Measurements from ENCODE around the gene CDC14A. TPM values are rescaled to one million over a fixed set of nuclear protein-coding genes. Genes with fewer than 3 reads are reported as not detected.

The CDC14A gene
- total and polyA plus RNA-seq, 2 of the 8 experiments (the other 6 are each of a cell fraction or from before 2014, with no cell fraction given), result 3.2 to 8.9 TPM

GRCh38 chr1:100542285-100542684, 190.0 kb downstream of the CDC14A start:
- Histone ChIP-seq H3K79me1 (ENCODE audit: low read depth, low read length) (no peaks in the 10 kb centered on the region), H2BK15ac (ENCODE audit: low read length) (no peak overlapping the region), H3K18ac (ENCODE audit: extremely low read depth, low read length) (no peak overlapping the region), H3K14ac (ENCODE audit: insufficient read length) (no peak overlapping the region), H3K9me3 (ENCODE audit: insufficient read depth in 2 of 2, low read depth in 1 of 2, low read length in 1 of 2) (peaks cover 3 to 4% of the 10 kb centered on the region in 2 experiments; a peak in 2 of 4 replicates), H4K8ac (ENCODE audit: extremely low read depth, insufficient read depth, low read length) (no peak overlapping the region), H3K23ac (ENCODE audit: insufficient read length) (no peak overlapping the region), H2BK5ac (ENCODE audit: low read depth, low read length) (no peak overlapping the region), H3K27me3 (replicated peaks in 1 of 4; ENCODE audit: control insufficient read depth in 3 of 4, extremely low read depth in 1 of 4, insufficient read depth in 3 of 4, low read length in 3 of 4) (peaks cover 31 to 39% (median 35%) of the 10 kb centered on the region in 4 experiments), H2AFZ (ENCODE audit: low read length) (no peak overlapping the region), H2BK12ac (ENCODE audit: low read depth, low read length) (no peak overlapping the region), H3K9ac (replicated peaks in 1 of 4; ENCODE audit: extremely low read depth in 1 of 4, low read depth in 3 of 4, low read length in 3 of 4) (no peak overlapping the region), H3K56ac (replicated peaks; ENCODE audit: insufficient read length, low read depth, low read length) (no peak overlapping the region), H2BK20ac (ENCODE audit: low read length) (no peak overlapping the region), H3K4me3 (ENCODE audit: extremely low read depth in 1 of 4, insufficient read depth in 2 of 4, low read depth in 3 of 4, low read length in 4 of 4) (no peak overlapping the region), H3K23me2 (ENCODE audit: low read depth, low read length) (peaks cover 11% of the 10 kb centered on the region; the same call in 1 of the 2 replicates), H4K20me1 (replicated peaks in 1 of 2; ENCODE audit: control insufficient read depth in 1 of 2, insufficient read depth in 2 of 2, low read length in 2 of 2) (peaks cover 0 to 6% of the 10 kb centered on the region in 2 experiments), H2AK5ac (ENCODE audit: low read depth, low read length) (no peak overlapping the region), H3K27ac (ENCODE audit: low read depth, low read length) (no peak overlapping the region), H3K4ac (replicated peaks; ENCODE audit: insufficient read length, low read depth, low read length) (no peak overlapping the region), H3K4me1 (replicated peaks in 1 of 4; ENCODE audit: control insufficient read depth in 3 of 4, insufficient read depth in 4 of 4, low read length in 3 of 4) (peaks cover 0 to 11% (median 3%) of the 10 kb centered on the region in 4 experiments; a peak in 5 of 7 replicates), H2BK120ac (replicated peaks; ENCODE audit: low read depth, low read length) (no peak overlapping the region), H3K4me2 (ENCODE audit: insufficient read depth in 1 of 2, low read depth in 2 of 2, low read length in 2 of 2) (no peak overlapping the region), H3K79me2 (ENCODE audit: control insufficient read depth in 1 of 2, insufficient read depth in 2 of 2, low read length in 2 of 2) (no peaks in the 10 kb centered on the region), H4K5ac (ENCODE audit: insufficient read length, low read depth, low read length) (no peak overlapping the region), H4K91ac (replicated peaks; ENCODE audit: insufficient read length, low read length) (no peak overlapping the region), H3K36me3 (ENCODE audit: control insufficient read depth in 2 of 4, insufficient read depth in 4 of 4, low read length in 3 of 4) (no peaks in the 10 kb centered on the region)
- ChIA-PET CTCF (ENCODE audit: partially characterized antibody) (interaction anchor here (0.9 to 2.9 kb wide), 4 partner anchors 12 to 326 kb away, joined by 3 to 12 read pairs (median 5); no protein-coding TSS in a partner anchor), POLR2A (ENCODE audit: partially characterized antibody) (no interaction called here)
- no peak for FAIRE-seq
- 84% methylated on average over 2 of the region's 2 CpGs; no CpG with 5 or more reads in 1 of the 2 experiments for WGBS, 2 experiments (ENCODE audit: extremely low coverage in 1 of 2, insufficient coverage in 1 of 2, insufficient read length in 1 of 2, insufficient replicate concordance in 2 of 2, low coverage in 1 of 2, low lambda C conversion rate in 2 of 2, missing lambda C conversion rate in 1 of 2)
- no peak for DNase-seq (ENCODE audit: low read depth in 1 of 2, low spot score in 2 of 2)
- TF ChIP-seq SP4 (IDR thresholded peaks at IDR 0.05; ENCODE audit: low read length) (no peak), SIX5 (IDR thresholded peaks at IDR 0.05; ENCODE audit: low read depth, low read length) (no peak), SUZ12 (IDR thresholded peaks at IDR 0.05; ENCODE audit: low read length) (no peak), TBP (IDR thresholded peaks at IDR 0.05; ENCODE audit: low read depth, low read length) (no peak)

Data from H1 (cell line).